H1 (cell line): ENCODE data around the gene PHACTR1. TPM values are rescaled to one million over a fixed set of nuclear protein-coding genes. Genes with fewer than 3 reads are reported as not detected.

ENCODE experiments used
- polyA plus RNA-seq, 7 experiments: library from polyadenylated mRNA; depleted of rRNA in 3 of 7; stranded (reverse) in 5 of 7; unstranded in 2 of 7; fragments of >200 nt in 5 of 7; fragments of 200-250 nt in 2 of 7; gene quantifications; 1 replicate in 5 of 7; 2 replicates in 1 of 7; 4 replicates in 1 of 7; pipeline versions ENCODE4 v1.2.1 to v1.2.3, GENCODE V29; 2011 to 2013; ENCODE audit warnings: missing spikeins in 2 of 7, mixed read lengths in 2 of 7
- total RNA-seq: library from RNA; stranded (reverse); fragmentation: NEBNext Ultra II Directional; extraction: Animal tissue kit (Norgen Biotek cat#: 25700); gene quantifications from 2 replicates; pipeline ENCODE4 v1.2.1, GENCODE V29; 2021
- TF ChIP-seq, protein P1 (sequence below): IDR thresholded peaks from 2 replicates; pipeline ENCODE4 v1.6.1; 2011; ENCODE audit warnings: low read depth, mild to moderate bottlenecking, low read length; ENCODE audit not compliant: insufficient read depth

PHACTR1 gene
- total and polyA plus RNA-seq, 2 of the 8 experiments (the other 6 are each of a cell fraction or from before 2014, with no cell fraction given) = 3.9 to 17.1 TPM

DNA sequence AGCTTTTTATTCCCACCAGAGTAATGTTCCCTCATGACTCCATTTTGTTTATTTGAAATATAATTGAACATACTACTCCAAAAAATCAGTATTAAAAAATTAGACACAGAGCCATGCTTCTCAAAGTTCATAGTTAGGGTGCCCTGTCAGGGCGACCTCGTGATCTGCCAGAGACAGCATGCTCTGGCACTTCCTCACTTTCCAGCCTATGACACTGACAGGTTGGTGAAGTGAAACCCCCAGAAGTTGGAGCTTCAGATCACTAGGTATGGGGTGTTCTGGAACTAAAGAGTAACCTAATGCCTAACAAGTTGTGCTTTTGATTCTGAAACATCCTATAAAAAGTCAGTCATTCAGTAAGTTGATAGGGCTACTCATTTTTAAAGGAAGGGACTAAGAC is 518.8 kb downstream of the PHACTR1 start (continued):
- TF ChIP-seq, protein P1, sequence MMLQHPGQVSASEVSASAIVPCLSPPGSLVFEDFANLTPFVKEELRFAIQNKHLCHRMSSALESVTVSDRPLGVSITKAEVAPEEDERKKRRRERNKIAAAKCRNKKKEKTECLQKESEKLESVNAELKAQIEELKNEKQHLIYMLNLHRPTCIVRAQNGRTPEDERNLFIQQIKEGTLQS = no peak
- TF ChIP-seq, all 59 proteins: peak for 0
